AML-193 (cell line): ENCODE results near the gene CSPG5.

Source experiments
- DNase-seq, 2 experiments: peaks; one replicate each; lab custom pipeline; 2025; lab: John Stamatoyannopoulos, UW

The CSPG5 gene

DNA sequence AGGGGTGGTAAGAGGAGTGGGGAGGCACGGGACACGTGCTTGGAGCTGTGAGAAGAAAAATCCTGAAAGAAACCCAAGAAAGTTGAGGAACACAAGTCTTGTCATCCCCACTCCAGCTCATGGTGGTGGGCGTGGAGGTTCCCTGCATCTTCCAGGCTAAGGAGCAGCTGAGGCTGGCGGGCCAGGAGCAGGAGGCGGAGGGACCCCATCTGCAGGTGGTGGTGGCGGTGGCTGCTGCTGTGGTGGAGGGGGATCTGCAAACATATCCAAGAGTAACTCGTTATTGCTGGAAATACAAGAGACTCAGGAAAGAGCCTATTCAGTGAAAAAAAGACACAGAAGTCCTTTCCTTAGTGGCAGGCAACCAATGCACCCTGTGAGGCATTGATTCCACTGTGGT, 9.4 kb upstream of the CSPG5 start:
- no peak for DNase-seq

DNA sequence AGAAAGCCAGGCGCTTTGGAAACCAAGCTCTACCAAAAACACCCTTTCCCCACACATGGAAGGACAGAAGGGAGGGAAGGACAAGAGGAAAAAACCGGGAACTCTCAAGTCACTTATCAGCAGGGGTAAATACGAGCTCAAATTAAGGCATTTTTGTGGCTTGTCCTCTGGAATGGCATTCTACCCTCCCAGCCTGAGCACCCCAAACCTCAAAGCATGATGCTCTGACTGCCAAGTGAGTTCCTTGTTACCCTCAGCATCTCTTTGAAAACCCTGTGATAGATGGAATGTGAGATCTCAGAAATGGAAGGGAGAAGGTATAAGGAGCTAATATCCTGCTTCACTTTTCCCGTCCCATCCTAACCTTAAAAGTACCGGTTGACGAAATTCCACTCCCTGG, 8.1 kb upstream of the CSPG5 start:
- DNase-seq: no peak

DNA sequence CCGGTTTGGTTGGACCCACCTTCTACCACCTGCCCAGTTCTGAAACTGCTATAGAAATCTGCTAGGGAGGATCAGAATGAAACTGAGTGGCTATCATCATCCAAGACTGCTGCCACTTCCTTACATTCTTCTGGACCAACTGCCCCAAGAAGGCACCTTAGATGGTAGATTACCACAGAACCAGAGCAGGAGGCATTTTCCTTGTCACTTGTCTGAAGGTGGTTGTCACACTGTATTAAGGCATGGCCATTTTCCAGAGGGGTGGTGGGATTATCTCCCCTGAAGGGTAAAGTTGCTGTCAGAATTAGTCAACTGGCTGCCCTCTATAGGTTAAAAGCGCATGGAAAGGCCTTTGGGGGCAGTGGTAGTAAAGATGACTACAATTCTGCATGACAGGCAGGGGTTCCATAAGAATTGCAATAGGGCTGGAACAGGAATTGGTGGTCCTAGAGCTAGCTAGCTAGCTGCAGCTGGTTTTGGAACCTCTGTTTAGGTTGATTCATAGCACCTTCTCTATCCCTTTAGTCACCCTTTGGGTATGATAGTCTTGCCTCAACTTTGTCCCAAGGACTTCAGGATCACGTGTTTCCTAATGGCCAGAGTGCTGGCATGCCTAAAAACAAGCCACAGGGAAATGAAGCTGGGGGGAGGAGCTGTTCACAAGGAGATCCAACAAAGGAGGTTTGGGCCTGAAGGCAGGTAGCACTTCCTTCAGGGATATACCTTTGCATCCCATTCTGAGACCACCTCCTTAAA, 4.8 kb upstream of the CSPG5 start:
- no peak for DNase-seq

DNA sequence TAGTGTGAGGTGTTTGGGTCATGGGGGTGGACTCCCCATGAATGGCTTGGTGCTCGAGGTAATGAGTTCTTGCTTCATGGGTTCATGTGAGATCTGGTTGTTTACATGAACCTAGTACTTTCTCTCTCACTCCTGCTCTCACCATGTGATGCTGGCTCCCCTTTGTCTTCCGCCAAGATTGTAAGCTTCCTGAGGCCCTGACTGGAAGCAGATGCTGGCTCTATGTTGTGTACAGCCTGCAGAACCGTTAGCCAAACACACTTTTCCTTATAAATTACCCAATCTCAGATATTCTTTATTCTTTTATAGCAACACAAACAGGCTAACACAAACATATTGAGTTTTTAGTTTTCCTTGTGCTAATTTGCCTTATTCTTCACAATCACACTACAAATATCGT, 3.2 kb upstream of the CSPG5 start:
- DNase-seq: no peak

DNA sequence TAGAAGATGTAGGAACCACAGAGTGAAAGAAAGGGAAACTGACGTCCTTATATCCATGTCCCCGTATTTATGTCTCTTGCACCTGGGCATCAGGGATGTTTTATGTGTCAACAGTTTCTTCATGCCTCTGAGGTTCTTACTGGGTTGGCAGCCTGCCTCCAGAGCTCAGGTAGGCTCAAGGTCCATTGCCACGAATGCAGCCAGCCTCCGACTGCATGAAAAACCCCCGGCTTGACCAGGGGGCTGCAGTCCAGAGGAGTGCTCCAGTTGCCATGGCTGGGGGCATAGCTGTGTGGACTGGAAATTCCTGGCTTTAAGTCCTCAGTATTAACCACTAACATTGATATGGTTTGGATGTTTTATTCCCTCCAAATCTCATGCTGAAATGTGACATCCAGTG, 2.8 kb upstream of the CSPG5 start:
- no peak for DNase-seq

DNA sequence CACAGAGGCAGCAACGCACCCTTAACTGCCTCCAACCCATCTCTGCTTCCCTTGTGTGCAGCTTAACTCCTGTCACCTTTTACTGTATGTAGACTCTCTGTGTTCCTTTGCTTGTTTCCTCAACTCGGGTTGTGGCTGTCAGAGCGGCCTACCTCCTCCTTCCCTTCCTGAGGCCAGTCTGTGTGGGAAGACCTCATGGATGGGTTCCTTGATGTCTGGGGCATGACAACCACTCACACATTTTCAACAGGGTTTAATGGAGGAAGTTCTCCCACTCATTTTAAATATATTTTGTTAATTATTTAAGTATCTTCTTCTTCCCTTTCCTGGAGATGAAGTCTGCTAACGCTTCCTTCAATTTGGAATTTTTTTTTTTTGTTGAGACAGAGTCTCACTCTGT, 1.8 kb upstream of the CSPG5 start:
- no peak for DNase-seq

DNA sequence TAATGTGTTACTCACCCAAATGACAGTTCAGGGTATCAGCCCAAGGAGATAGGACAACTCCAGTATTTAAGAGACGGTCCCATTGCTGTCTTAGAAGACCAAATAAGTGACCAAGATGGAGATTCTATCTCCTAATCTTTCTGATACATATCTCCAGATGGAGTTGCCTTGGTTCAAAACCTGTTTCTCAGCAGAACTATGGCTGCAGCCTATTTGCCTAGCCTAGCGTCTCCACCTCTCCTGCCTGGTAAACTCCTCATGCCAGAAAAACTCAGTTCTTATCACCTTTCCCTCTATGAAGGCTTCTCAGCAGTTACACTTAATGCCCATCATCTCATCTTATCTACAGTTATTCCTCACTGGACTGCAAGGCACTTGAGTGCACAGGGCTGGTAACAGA, 1.2 kb upstream of the CSPG5 start:
- no peak for DNase-seq

DNA sequence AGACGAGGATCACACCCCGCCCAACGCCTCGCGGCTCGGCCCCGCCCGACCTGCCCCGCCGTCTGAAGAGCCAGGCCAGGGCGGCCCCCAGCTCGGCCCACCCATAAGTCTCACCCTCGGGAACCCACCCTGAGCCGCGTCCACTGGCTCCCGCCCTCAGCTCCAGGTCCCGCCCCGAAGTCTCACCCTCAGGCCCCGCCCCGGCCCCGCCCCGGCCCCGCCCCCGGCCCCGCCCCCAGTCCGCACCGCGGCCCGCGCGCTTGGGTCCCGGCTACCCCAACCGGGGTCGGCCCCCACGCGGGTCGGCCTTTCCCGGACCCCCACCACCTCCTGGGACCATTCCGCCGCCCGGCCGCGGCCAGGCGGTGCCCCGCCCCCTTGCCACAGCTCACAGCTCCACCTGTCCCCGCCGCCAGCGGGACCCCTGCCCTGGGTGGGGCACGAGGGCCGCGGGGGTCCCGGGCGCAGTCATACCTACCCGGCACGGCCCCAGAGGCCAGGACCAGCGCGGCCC, 489 bp downstream of the CSPG5 start:
- no peak for DNase-seq

DNA sequence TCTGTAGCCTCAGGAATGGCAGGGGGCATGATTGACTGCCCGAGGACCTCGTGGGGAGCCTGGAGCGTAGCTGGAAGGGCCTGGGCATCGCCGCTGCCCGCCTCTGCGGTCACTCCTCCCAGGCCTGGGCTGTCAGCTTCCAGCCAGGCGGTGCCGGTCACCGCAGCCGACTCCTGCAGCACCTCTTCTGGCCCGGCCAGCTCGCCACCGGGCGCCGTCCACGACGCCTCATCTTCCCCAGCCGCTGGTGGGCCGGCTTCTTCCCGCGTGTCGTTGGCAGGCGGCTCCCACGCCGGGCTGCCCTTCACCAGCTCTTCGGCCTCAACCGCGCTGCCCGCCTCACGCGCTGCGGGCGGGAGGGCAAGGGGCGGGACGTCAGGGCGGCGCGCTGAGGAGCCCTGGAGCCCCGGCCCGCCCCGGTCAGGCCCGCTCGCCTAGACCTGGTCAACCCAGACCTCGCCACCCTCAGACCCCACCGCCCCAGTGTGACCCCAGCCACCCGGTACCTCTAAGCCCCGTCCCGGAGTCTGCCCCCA, 1.0 kb downstream of the CSPG5 start:
- DNase-seq: no peak

DNA sequence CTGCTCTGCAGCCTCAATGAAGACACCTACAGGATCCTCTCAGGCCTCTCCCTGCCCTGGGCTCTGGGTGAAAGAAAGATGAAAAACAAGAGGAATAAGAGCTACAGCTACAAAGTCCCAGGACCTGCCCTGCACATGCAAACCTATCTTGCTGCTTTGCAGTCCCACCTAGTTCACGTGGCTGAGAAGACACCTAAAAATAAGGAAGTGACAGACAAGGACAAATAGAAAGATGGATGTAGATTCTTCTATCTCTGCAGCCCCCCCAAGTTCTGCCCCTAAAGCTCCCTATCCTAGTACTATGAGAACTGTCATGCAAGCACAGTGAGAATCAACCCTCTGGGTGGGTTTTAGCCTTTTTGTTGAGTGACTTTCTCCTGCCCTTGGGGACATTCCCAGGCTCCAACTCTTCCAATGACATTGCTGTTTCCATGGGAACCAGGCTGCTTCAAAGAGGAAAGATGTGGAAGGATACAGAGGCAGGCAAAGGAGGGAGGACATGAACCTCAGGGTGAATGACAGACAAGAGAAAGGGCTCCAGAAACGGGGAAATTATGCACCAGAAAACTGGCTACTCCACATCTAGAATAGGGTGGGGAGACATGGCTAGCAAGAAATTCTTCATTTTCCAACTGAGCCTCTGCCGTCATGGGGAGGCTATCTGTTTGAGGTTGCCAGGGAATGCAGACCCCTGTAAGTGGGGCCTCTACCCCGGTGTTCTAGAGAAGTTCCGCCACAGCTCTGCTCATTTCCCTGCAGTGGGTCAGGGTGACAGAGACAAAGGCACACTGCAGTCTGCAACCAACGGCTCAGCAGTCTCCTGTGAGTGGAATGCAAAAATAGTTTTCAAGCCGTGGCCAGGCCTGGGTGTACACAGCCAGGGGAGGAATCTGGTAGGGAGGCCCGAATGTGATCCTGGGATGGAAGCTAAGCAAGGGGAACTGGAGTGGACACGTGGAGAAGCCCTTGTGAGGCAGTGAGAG, 5.2 kb downstream of the CSPG5 start:
- DNase-seq: no peak

DNA sequence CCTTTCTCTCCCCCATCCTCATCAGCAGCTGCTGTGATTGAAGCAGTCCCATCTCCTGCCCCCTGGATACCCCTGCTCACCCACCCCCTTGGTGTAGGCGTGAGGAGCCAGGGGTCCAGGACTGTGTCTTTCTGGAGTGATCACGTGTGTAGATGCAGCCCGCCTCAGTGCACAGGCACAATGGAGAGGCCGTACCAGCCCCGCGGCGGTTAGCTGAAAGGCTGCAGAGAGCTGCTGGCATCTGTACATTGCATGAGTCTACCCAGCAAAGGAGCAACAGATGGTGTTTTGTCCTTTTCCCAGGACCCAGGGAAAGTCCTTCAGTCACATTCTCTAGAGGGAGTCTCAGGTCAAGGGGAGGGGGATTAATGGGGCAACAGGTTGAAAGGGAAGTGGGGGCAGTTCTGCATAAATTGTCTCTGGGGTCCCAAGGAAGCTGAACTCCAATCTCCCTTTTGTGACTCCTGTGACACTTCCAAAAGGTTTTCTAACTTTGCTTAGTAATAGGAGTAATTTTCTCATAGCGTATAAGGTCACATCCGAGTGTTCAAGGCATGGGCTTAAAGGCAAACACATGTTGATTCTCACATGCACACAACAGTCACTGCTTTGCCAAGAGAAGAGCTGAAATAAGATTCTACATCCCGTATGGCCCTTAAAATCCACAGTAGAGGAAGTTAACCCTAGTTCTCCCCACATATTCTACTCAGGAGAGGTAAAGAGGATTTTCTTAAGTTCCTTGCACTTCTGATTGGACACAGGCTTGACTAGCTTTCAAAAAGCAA, 7.1 kb downstream of the CSPG5 start:
- no peak for DNase-seq

DNA sequence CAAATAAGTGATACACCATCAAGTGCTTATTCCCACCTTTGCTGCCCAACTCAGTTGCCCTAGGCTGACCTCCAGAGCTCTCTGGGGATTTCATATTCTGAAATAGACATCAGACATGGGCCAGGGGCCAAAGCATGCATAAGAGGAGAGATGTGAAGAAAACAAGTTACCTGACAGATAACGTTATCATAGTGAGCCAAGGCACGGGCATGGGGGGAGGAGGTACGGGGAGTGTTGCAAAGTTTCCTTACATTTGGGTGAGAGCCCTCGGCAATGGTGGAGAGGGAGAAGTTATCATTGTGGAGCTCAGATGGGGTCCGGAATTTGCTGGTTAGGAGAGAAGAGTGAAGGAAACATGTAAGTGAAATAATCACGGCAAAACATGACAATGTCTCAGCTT, 9.8 kb downstream of the CSPG5 start:
- no peak for DNase-seq

DNA sequence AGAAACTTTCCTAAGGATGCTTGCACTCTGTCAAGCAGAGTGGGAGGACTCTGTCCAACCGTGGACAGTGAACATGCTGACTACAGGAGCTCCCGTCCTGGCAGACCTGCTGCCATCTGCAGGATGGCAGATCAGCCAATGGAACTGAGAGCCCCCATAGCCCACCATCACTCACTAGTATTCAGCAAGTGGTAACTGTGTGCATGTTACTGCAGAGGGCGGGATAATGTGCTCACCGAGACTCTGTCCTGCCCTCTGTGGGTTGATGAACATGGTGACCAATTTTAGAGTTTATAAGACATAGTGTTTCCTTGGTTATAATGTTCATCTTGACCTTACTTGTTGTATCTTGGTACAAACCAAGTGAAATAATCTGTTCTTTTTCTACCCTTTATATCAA, 11.5 kb downstream of the CSPG5 start:
- DNase-seq: no peak

DNA sequence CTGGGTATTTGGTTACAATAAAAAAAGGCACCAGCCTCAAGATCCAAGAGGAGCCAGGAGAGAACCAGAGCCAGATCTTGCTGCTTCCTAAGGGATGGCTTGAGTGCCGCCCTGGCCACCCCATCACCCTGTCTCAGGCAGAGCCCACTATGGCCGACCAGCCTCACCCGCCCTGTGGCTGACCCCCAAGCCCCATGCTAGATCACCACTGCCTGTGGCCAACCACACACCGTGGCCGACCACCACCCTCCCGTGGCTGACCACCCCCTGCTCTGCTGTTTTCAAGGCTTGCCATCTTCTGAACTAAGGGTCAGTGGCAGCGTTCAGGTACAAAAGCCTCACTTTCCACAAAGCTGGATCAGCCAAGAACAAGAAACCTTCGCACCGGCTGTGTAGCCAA, 12.0 kb downstream of the CSPG5 start:
- DNase-seq: no peak

DNA sequence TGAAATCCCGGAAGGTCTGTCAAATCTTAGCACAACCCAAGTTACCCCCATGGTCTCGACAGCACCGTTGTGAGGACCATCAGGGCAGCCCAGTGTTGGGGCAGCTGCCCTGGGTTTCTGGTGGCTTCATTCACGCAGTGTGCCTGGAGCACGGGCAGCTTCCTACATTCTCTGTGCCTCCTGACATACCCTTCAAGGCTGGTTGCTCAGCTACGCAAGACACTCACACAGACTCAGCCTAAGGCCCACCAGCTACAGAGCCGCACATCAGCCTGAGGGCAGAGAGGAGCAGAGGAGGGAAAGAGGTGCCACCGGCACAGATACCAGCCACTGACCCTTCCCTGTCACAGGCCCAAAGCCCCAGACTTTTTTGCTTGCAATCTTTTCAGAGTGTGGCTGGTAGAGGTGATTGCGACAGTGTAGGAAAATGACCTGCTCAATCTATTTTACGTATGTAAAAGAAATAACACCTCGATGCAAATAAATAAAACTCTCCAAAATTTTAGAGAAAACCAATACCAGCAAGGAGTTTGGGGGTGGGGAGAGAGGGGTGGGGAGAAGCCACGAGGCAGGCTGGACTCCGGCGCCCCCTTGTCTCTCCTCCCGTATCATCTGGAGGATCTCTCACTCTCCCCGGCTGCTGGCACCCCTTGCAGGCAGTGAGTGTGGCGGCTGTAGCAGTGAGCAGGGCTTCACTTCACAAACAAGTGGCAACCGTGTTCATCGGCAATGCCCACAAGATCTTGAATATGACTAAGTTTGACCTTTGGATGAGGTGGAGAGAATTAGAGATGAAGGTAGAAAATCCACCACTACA, 12.7 kb downstream of the CSPG5 start:
- DNase-seq: no peak

DNA sequence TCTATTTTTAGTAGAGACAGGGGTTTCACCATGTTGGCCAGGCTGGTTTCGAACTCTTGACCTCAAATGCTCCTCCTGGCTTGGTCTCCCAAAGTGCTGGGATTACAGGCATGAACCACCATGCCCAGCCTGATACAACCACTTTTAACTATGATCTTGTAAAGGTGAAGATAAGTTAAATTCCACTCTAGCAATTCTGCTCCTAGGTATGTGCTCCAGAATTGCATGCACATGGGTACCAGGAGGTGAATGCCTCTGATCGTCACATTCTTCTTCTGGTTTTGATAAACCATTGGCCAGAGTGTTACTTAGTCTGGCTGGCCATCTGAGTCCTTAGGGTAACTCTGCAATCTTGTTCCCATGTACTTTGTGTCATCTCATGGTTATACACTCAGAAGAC, 22.3 kb downstream of the CSPG5 start:
- no peak for DNase-seq

DNA sequence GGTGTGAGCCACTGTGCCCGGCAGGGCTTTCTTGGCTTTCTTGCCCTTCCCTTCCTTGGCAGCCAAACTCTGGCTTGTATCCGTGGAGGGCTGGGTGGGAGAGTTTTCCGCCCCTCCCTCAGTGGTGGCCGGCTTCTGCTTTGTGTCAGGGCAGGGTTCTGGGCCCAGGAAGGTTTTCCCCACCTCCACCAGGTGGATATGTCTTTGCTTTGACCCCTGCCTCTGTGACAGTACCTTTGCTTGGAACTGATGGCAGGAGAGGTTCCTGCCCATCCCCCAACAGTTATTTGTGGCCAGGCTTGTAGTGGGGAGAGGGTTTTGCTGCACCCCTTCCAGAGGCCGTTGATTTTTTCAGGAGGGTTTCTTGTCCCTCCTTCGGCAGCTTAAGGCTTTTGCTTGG, 24.3 kb downstream of the CSPG5 start:
- DNase-seq: no peak

DNA sequence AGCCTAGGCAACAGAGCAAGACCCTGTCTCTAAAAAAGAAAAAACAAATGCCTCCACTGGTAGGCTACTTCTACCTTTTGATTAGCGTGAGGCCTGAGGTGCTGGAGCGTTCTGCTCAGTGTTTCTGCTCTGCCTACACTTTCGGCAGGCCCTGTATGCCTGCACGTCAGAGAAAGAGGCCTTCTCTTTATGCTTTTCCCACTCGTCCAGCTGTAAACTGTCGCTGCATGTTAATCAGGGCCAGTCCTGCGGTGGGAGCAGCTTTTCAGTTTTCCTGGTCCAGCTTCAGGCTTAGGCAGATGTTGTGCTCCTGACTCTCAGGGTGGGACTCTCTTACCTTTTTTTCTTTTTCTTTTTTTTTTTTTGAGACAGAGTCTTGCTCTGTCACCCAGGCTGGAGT, 25.3 kb downstream of the CSPG5 start:
- no peak for DNase-seq

DNA sequence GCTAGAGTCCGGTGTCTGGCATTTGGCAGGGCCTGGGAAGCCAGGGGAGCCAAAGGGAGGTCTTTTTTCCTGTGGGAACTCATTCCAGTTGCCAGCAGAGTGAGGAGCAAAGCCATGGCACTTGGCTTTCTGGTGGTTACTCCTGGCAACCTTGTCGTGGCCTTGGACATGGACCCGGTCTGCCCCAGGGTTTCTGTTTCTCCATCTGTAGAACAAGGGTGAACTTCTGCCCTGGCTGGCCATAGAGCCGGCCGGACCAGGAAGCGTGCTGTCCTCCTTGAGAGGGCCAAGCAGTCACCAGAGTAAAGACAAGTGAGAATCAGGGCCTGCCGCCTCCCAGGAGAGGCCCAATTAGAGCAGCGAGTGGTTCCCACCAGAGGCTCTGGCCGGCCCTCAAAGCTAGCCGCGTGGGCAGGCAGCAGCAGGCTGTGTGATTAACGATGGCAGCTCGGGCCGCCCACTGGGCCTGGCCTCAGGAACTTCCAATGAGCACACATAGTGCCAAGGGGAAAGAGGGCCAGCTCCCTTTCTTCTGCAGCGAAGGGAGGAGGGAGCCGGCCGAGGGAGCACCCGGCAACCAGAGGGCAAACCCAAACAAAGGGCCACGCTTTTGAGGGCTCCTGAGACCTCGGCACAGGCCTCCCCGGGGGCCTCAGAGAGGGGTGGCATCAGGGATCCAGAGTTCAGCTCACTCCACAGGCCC, 36.0 kb downstream of the CSPG5 start:
- DNase-seq: no peak

DNA sequence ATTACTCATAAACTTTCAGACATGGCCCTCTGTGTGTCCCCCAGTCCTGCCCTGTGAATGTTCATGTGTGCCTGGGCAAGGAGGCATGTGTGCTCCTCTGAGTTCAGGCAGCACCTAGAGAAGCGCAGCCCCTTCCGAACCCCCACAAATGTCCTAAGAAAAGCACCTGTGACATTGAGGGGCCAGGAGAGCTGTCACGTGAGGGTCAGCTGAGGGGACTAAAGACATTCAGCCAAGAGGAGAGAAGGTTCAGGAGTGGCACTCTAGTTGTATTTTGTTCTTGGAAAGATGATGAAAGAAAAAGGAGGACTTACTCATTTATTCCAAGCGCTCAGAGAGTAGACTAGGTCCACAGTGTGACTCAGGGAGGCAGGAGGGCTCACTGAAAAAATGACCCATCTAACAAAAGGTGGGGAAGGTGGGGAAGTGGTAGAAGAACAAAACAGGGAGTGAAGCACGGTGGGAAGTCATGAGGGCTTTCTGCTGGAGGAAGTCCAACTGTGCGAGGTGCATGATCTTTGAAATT, 37.0 kb downstream of the CSPG5 start:
- no peak for DNase-seq
